Panc1 (cell line): Measurements from ENCODE around the gene CEP41. TPM values are rescaled to one million over a fixed set of nuclear protein-coding genes. Genes with fewer than 3 reads are reported as not detected.

Source experiments
- ATAC-seq: fragments of 200-7000 bp; cut with Tn5 transposase; 2 replicates; pipeline ENCODE4 v1.9.1; 2020; ENCODE audit warnings: mild to moderate bottlenecking, moderate library complexity
- BruUV-seq: library from RNA; stranded (reverse); fragments of 400-500 nt; replicated peaks from 2 replicates; lab custom pipeline; 2021; lab: Mats Ljungman, UMichigan
- CTCF ChIA-PET: fragments of 300-600 bp; sonication (Branson Sonifier 250); formaldehyde crosslinking; loops from one replicate; lab custom pipeline; 2022; ENCODE audit warnings: antibody characterized with exemption; lab: Charles Lee
- POLR2A ChIA-PET: fragments of 300-600 bp; sonication (Branson Sonifier 250); formaldehyde crosslinking; loops from one replicate; lab custom pipeline; 2022; ENCODE audit warnings: antibody characterized with exemption; lab: Charles Lee
- DNase-seq: peaks from one replicate; pipeline ENCODE4 v3.0.0-alpha.2; 2010; ENCODE audit warnings: low read depth, low spot score
- H3K27ac ChIP-seq: 2 replicates; pipeline ENCODE4 v1.5.1; 2011; ENCODE audit warnings: mild to moderate bottlenecking, low read length, inconsistent platforms
- H3K27me3 ChIP-seq: fragments of 200-500 bp; sonication (Bioruptor generic); 2 replicates; pipeline ENCODE4 v1.6.0; 2014; ENCODE audit warnings: low read length, inconsistent platforms; ENCODE audit not compliant: control insufficient read depth, insufficient read depth
- H3K36me3 ChIP-seq: fragments of 200-500 bp; sonication (Bioruptor generic); 2 replicates; pipeline ENCODE4 v1.5.1; 2014; ENCODE audit warnings: inconsistent platforms, mild to moderate bottlenecking, low read length, moderate library complexity; ENCODE audit not compliant: control insufficient read depth, insufficient read depth
- H3K4me1 ChIP-seq: 2 replicates; pipeline ENCODE4 v1.5.1; 2011; ENCODE audit warnings: inconsistent platforms, mild to moderate bottlenecking, low read length, moderate library complexity; ENCODE audit not compliant: control insufficient read depth, insufficient read depth
- H3K4me3 ChIP-seq, 2 experiments: 2 replicates each; pipeline ENCODE4 v1.5.1; 2011 to 2012; ENCODE audit warnings: low read depth in 2 of 2, low read length in 2 of 2, mild to moderate bottlenecking in 2 of 2, inconsistent platforms in 1 of 2, moderate library complexity in 1 of 2
- H3K9me3 ChIP-seq: fragments of 200-500 bp; sonication (Bioruptor generic); 2 replicates; pipeline ENCODE4 v1.5.1; 2014; ENCODE audit warnings: low read depth, mild to moderate bottlenecking, inconsistent platforms, low read length, moderate library complexity; ENCODE audit not compliant: control insufficient read depth, insufficient read depth
- CTCF ChIP-seq: fragments of 450-650 bp; IDR thresholded peaks from 2 replicates; pipeline ENCODE4 v1.5.1; 2017; ENCODE audit warnings: mild to moderate bottlenecking
- POLR2AphosphoS5 ChIP-seq: IDR thresholded peaks from 2 replicates; pipeline ENCODE4 v1.6.1; 2012; ENCODE audit warnings: mild to moderate bottlenecking, low read depth, low read length, moderate library complexity
- REST ChIP-seq, 2 experiments: IDR thresholded peaks; 2 replicates each; pipeline ENCODE4 v1.6.1; 2011 to 2012; ENCODE audit warnings: low read depth in 2 of 2, control low read depth in 1 of 2, low read length in 1 of 2, mild to moderate bottlenecking in 1 of 2, moderate library complexity in 1 of 2; ENCODE audit not compliant: insufficient read depth in 1 of 2
- SIN3A ChIP-seq: IDR thresholded peaks from 2 replicates; pipeline ENCODE4 v1.6.1; 2012; ENCODE audit warnings: low read depth, mild to moderate bottlenecking, low read length, moderate library complexity, borderline replicate concordance; ENCODE audit not compliant: insufficient read depth
- TCF7L2 ChIP-seq: IDR thresholded peaks from 2 replicates; pipeline ENCODE4 v1.6.1; 2011; ENCODE audit warnings: mild to moderate bottlenecking, low read depth, low read length, inconsistent platforms
- in situ Hi-C: cut with HindIII; loops from 2 replicates; pipeline ENCODE4 v1.10.0; 2016; ENCODE audit warnings: low sequenced_read_pairs, low pct_unique_long_range_greater_than_20kb
- intact Hi-C: fragments of 100-400 bp; cut with micrococcal nuclease; formaldehyde crosslinking; loops from one replicate; pipeline ENCODE4 v1.10.0; 2022; ENCODE audit not compliant: unreplicated experiment
- total RNA-seq: library from RNA; stranded (reverse); gene quantifications from one replicate; pipeline ENCODE4 v1.2.1, GENCODE V29; 2021; ENCODE audit not compliant: unreplicated experiment

Gene CEP41
- total RNA-seq, 1 experiment from 2014 or later = 13.2 TPM

- no peak overlapping the region for H3K27ac ChIP-seq
- ChIA-PET POLR2A (no interaction called here), CTCF (interaction anchor here (0.7 kb wide), 1 partner anchor 974 kb away, joined by 3 read pairs; no protein-coding TSS in a partner anchor)
- DNase-seq (no peak), ATAC-seq (no peak)
- H3K27me3 ChIP-seq = no peaks in the 10 kb centered on the region
- BruUV-seq = no TSS peak
- no peak for TF ChIP-seq REST (IDR thresholded peaks at IDR 0.05; ENCODE audit: insufficient read depth in 1 of 2, low read depth in 2 of 2, low read length in 1 of 2)
- TF ChIP-seq CTCF = no peak
- TF ChIP-seq SIN3A = no peak
- no peak for TF ChIP-seq POLR2AphosphoS5
- TF ChIP-seq TCF7L2 = no peak
- H3K4me3 ChIP-seq = no peak overlapping the region
- no peaks in the 10 kb centered on the region for H3K36me3 ChIP-seq
- intact Hi-C loops = no loop called here
- H3K9me3 ChIP-seq = no peaks in the 10 kb centered on the region
- no peaks in the 10 kb centered on the region for H3K4me1 ChIP-seq
- in situ Hi-C loops = no loop called here
Observed at GRCh38 chr7:130396109-130396508, 44.7 kb downstream of the CEP41 start.

- H3K4me3 ChIP-seq = no peak overlapping the region
- TF ChIP-seq CTCF (no peak), REST (IDR thresholded peaks at IDR 0.05; ENCODE audit: insufficient read depth in 1 of 2, low read depth in 2 of 2, low read length in 1 of 2) (no peak), POLR2AphosphoS5 (no peak), SIN3A (no peak), TCF7L2 (no peak)
- H3K4me1 ChIP-seq = no peaks in the 10 kb centered on the region
- ATAC-seq (no peak), DNase-seq (no peak)
- ChIA-PET CTCF (interaction anchor here (0.7 kb wide), 1 partner anchor 975 kb away, joined by 3 read pairs; no protein-coding TSS in a partner anchor), POLR2A (no interaction called here)
- H3K27ac ChIP-seq = no peak overlapping the region
- in situ Hi-C loops (no loop called here), intact Hi-C loops (no loop called here)
- H3K9me3 ChIP-seq = no peaks in the 10 kb centered on the region
- BruUV-seq = no TSS peak
- no peaks in the 10 kb centered on the region for H3K36me3 ChIP-seq
- no peaks in the 10 kb centered on the region for H3K27me3 ChIP-seq
Observed at GRCh38 chr7:130395421-130395820, 45.4 kb downstream of the CEP41 start.
